K562 (cell line): Measurements from ENCODE around the gene CYP24A1. TPM values are rescaled to one million over a fixed set of nuclear protein-coding genes. Genes with fewer than 3 reads are reported as not detected.

Experiments used
- ATAC-seq: fragments of 200-7000 bp; cut with Tn5 transposase; 3 replicates; pipeline ENCODE4 v1.9.1; 2020; ENCODE audit warnings: moderate library complexity
- BruUV-seq: library from RNA; stranded (reverse); fragments of 400-500 nt; replicated peaks from 2 replicates; lab custom pipeline; 2021; lab: Mats Ljungman, UMichigan
- CTCF ChIA-PET: fragments of 300-600 bp; formaldehyde crosslinking; extraction: SDS; loops from one replicate; lab custom pipeline; 2021; ENCODE audit warnings: low intra/inter-chr PET ratio; lab: Yijun Ruan, JAX
- POLR2A ChIA-PET: fragments of 300-600, 350-650 bp; sonication (Branson Sonifier 250); formaldehyde crosslinking; extraction: SDS; loops from one replicate; lab custom pipeline; 2021; ENCODE audit warnings: antibody characterized with exemption, inconsistent platforms; lab: Yijun Ruan, JAX
- DNase-seq, 4 experiments: peaks; one replicate each; pipeline versions ENCODE4 v3.0.0 to v3.0.0-alpha.2; 2011 to 2018; ENCODE audit warnings: low spot score in 3 of 4, mixed read lengths in 3 of 4; ENCODE audit errors: extremely low read depth in 1 of 4
- FAIRE-seq: peaks from 2 replicates; lab custom pipeline; 2011; peaks lifted over from hg19 to GRCh38; lab: Jason Lieb, UNC
- H2AFZ ChIP-seq: 2 replicates; pipeline ENCODE4 v1.6.0; 2011; ENCODE audit warnings: low read depth, low read length, control low read depth, inconsistent platforms
- H3K27ac ChIP-seq: fragments of 200-600 bp; 3 replicates; pipeline ENCODE4 v1.8.0; 2011; ENCODE audit warnings: low read depth, mild to moderate bottlenecking, control low read depth, inconsistent platforms, low read length, moderate library complexity, mixed read lengths; ENCODE audit errors: extremely low read depth
- H3K27me3 ChIP-seq, 2 experiments: fragments of 300-600 bp in 1 of 2; 2 replicates in 1 of 2; 3 replicates in 1 of 2; pipeline versions ENCODE4 v1.6.0 to v1.8.0; 2011; ENCODE audit warnings: inconsistent platforms in 2 of 2, low read length in 2 of 2, mild to moderate bottlenecking in 1 of 2, mixed read lengths in 1 of 2, moderate library complexity in 1 of 2; ENCODE audit not compliant: control insufficient read depth in 2 of 2, insufficient read depth in 2 of 2
- H3K36me3 ChIP-seq: fragments of 300-600 bp; 3 replicates; pipeline ENCODE4 v1.8.0; 2011; ENCODE audit warnings: mild to moderate bottlenecking, low read length, inconsistent platforms; ENCODE audit not compliant: control insufficient read depth, insufficient read depth
- H3K4me1 ChIP-seq, 2 experiments: fragments of 200-600 bp in 1 of 2; replicated peaks in 1 of 2; 2 replicates in 1 of 2; 3 replicates in 1 of 2; pipeline versions ENCODE4 v1.5.1 to v1.8.0; 2011; ENCODE audit warnings: inconsistent platforms in 2 of 2, low read length in 2 of 2, mild to moderate bottlenecking in 1 of 2, mixed read lengths in 1 of 2, moderate library complexity in 1 of 2; ENCODE audit not compliant: control insufficient read depth in 2 of 2, insufficient read depth in 2 of 2
- H3K4me2 ChIP-seq: 2 replicates; pipeline ENCODE4 v1.6.1; 2011; ENCODE audit warnings: low read length, control low read depth, inconsistent platforms, mixed read lengths; ENCODE audit not compliant: insufficient read depth
- H3K4me3 ChIP-seq: fragments of 200-600 bp; sonication (generic), shearing (Covaris generic); 2 replicates; pipeline ENCODE4 v1.5.1; 2016; ENCODE audit warnings: control low read depth, inconsistent platforms
- H3K79me2 ChIP-seq: fragments of 200-600 bp; 3 replicates; pipeline ENCODE4 v1.8.0; 2011; ENCODE audit warnings: low read length, inconsistent platforms; ENCODE audit not compliant: control insufficient read depth, insufficient read depth
- H3K9ac ChIP-seq, 2 experiments: 2 replicates each; pipeline versions ENCODE4 v1.6.0 to v1.6.1; 2011; ENCODE audit warnings: low read depth in 2 of 2, low read length in 2 of 2, control low read depth in 1 of 2, inconsistent platforms in 1 of 2, mild to moderate bottlenecking in 1 of 2, mixed read lengths in 1 of 2; ENCODE audit not compliant: insufficient read depth in 1 of 2
- H3K9me1 ChIP-seq: one replicate; pipeline ENCODE4 v1.6.0; 2011; ENCODE audit warnings: inconsistent platforms, mild to moderate bottlenecking, low read length, moderate library complexity; ENCODE audit not compliant: control insufficient read depth, insufficient read depth
- H3K9me3 ChIP-seq: replicated peaks from 2 replicates; pipeline ENCODE4 v1.5.1; 2011; ENCODE audit warnings: low read depth, low read length, inconsistent platforms; ENCODE audit not compliant: control insufficient read depth, insufficient read depth
- H4K20me1 ChIP-seq: replicated peaks from 2 replicates; pipeline ENCODE4 v1.6.1; 2011; ENCODE audit warnings: low read length, inconsistent platforms, mixed read lengths; ENCODE audit not compliant: control insufficient read depth, insufficient read depth
- E2F8 ChIP-seq: fragments of 450-650 bp; IDR thresholded peaks from 2 replicates; pipeline ENCODE4 v1.7.1; 2018; ENCODE audit warnings: mild to moderate bottlenecking, low read depth; ENCODE audit not compliant: partially characterized antibody
- MYNN ChIP-seq, 2 experiments: sonication (generic); formaldehyde crosslinking in 1 of 2; IDR thresholded peaks; 2 replicates each; pipeline versions ENCODE4 v1.5.0 to v1.6.1; 2016 to 2020; ENCODE audit warnings: antibody characterized with exemption in 1 of 2, missing genetic modification reagents in 1 of 2
- RFX1 ChIP-seq: fragments of 450-650 bp; IDR thresholded peaks from 2 replicates; pipeline ENCODE4 v1.6.1; 2016; ENCODE audit warnings: mild to moderate bottlenecking, moderate library complexity
- SMAD3 ChIP-seq: fragments of 450-650 bp; formaldehyde crosslinking; conservative IDR thresholded peaks from 2 replicates; pipeline ENCODE4 v1.4.0; 2020; ENCODE audit warnings: mild to moderate bottlenecking
- SRSF1 ChIP-seq: fragments of 200-400 bp; formaldehyde crosslinking; IDR thresholded peaks from 2 replicates; pipeline ENCODE4 v1.6.1; 2017; ENCODE audit warnings: mild to moderate bottlenecking, low read depth, low read length, moderate library complexity
- ZNF224 ChIP-seq: sonication (generic); formaldehyde crosslinking; IDR thresholded peaks from 2 replicates; pipeline ENCODE4 v1.8.0; 2022; ENCODE audit warnings: mild to moderate bottlenecking, missing genetic modification reagents
- WGBS: fragments of 100-300 bp; shearing (Covaris generic); methylation state at CpG from one replicate; pipeline ENCODE4 v1.1.6; 2016; ENCODE audit warnings: low coverage, mixed read lengths; ENCODE audit not compliant: insufficient coverage; ENCODE audit errors: missing lambda C conversion rate; 5-methylcytosine and 5-hydroxymethylcytosine counted together
- in situ Hi-C: fragments of 300-500 bp; cut with MboI; formaldehyde crosslinking; loops from 4 replicates; pipeline ENCODE4 v1.15.0; 2018; ENCODE audit warnings: inconsistent platforms, mixed read lengths
- intact Hi-C: fragments of 100-400 bp; cut with micrococcal nuclease; formaldehyde crosslinking; loops from 2 replicates; pipeline ENCODE4 v1.14.2; 2022
- polyA plus RNA-seq, 8 experiments: library from polyadenylated mRNA; depleted of rRNA in 4 of 8; stranded (reverse) in 5 of 8; unstranded in 3 of 8; fragments of >200 nt; fragmentation: Nextera tagmentation in 2 of 8; fragmentation: Illumina TruSeq in 1 of 8; extraction: Ambion mirVana in 2 of 8; extraction: Trizol in 1 of 8; gene quantifications; 2 replicates each; pipeline versions ENCODE4 v1.2.1 to v1.2.3, GENCODE V29; 2011 to 2014; ENCODE audit warnings: inconsistent platforms in 1 of 8, missing spikeins in 1 of 8
- total RNA-seq, 7 experiments: library from RNA; depleted of rRNA in 6 of 7; stranded (reverse); fragments of >200 nt in 6 of 7; fragmentation: Illumina TruSeq in 2 of 7; extraction: Trizol in 2 of 7; gene quantifications; 2 replicates each; pipeline versions ENCODE4 v1.2.1 to v1.2.3, GENCODE V29; 2011 to 2021; ENCODE audit warnings: low replicate concordance in 1 of 7
- TF ChIP-seq, protein P1 (sequence below), 2 experiments: fragments of 450-650 bp in 1 of 2; sonication (generic) in 1 of 2; formaldehyde crosslinking in 1 of 2; IDR thresholded peaks in 1 of 2; conservative IDR thresholded peaks in 1 of 2; 2 replicates each; pipeline versions ENCODE4 v1.6.1 to v1.8.1; 2016 to 2023; ENCODE audit warnings: mild to moderate bottlenecking in 2 of 2, moderate library complexity in 2 of 2, inconsistent platforms in 1 of 2, missing genetic modification reagents in 1 of 2
- TF ChIP-seq, protein P2 (sequence below), 2 experiments: fragments of 250-450 bp in 1 of 2; fragments of 450-650 bp in 1 of 2; sonication (Bioruptor Pico) in 1 of 2; IDR thresholded peaks; 2 replicates each; pipeline versions ENCODE4 v1.6.1 to v1.8.0; 2016 to 2021; ENCODE audit warnings: mild to moderate bottlenecking in 2 of 2, moderate library complexity in 2 of 2, missing compliant biosample characterization in 1 of 2, missing genetic modification characterization in 1 of 2

The CYP24A1 gene
- total and polyA plus RNA-seq, 9 of the 15 experiments (the other 6 are each of a cell fraction or from before 2014, with no cell fraction given) = 0.04 TPM; not detected in 8

GRCh38 chr20:54177378-54177777 is 3.6 kb upstream of the CYP24A1 start:
- ChIA-PET POLR2A (no interaction called here), CTCF (no interaction called here)
- ATAC-seq (no peak), FAIRE-seq (no peak), DNase-seq (no peak)
- no peaks in the 10 kb centered on the region for H3K36me3 ChIP-seq
- H3K27ac ChIP-seq = no peak overlapping the region
- H3K4me1 ChIP-seq = peaks cover 0 to 13% of the 10 kb centered on the region in 2 experiments; a peak in 2 of 5 replicates
- H3K79me2 ChIP-seq = no peaks in the 10 kb centered on the region
- no peak overlapping the region for H3K4me3 ChIP-seq
- H3K9me1 ChIP-seq = no peaks in the 10 kb centered on the region
- H3K4me2 ChIP-seq = no peak overlapping the region
- 16% methylated on average over 6 of the region's 6 CpGs for WGBS
- TF ChIP-seq SMAD3 (CRISPR knock-in tag) (no peak), MYNN (IDR thresholded peaks at IDR 0.05) (no peak), MYNN (CRISPR knock-in tag; IDR thresholded peaks at IDR 0.05) (no peak), E2F8 (no peak), RFX1 (no peak), SRSF1 (no peak), ZNF224 (CRISPR knock-in tag) (no peak)
- TF ChIP-seq, protein P1, sequence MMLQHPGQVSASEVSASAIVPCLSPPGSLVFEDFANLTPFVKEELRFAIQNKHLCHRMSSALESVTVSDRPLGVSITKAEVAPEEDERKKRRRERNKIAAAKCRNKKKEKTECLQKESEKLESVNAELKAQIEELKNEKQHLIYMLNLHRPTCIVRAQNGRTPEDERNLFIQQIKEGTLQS (IDR thresholded peaks at IDR 0.05) = no peak
- TF ChIP-seq, protein P1 (CRISPR knock-in tag; conservative IDR thresholded peaks at IDR 0.05) = no peak
- TF ChIP-seq, protein P2, sequence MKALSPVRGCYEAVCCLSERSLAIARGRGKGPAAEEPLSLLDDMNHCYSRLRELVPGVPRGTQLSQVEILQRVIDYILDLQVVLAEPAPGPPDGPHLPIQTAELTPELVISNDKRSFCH (CRISPR knock-in tag; IDR thresholded peaks at IDR 0.05) = no peak
- TF ChIP-seq, protein P2 (tag; IDR thresholded peaks at IDR 0.05) = no peak
- TF ChIP-seq, all 486 proteins: peak for 0
- in situ Hi-C loops = no loop called here
- Histone ChIP-seq H3K9ac (no peak overlapping the region), H3K27me3 (peaks cover 27 to 34% of the 10 kb centered on the region in 2 experiments), H2AFZ (no peak overlapping the region), H3K9me3 (no peaks in the 10 kb centered on the region), H4K20me1 (no peaks in the 10 kb centered on the region)
- intact Hi-C loops = no loop called here
- no TSS peak for BruUV-seq
